ENCODE results near the gene ACVR1B.

- TF ChIP-seq CTCF (IDR thresholded peaks at IDR 0.05) (no peak), POLR2A (IDR thresholded peaks at IDR 0.05) (no peak)
These were observed 20.9 kb downstream of the ACVR1B start for GRCh38 chr12:51972422-51972812.
